Neural progenitor cell (in vitro differentiated cells): Measurements from ENCODE around the gene NEGR1.

Source experiments
- CTCF ChIP-seq: fragments of 200-600 bp; sonication (generic); IDR thresholded peaks from 2 replicates; pipeline ENCODE4 v1.5.1; 2017; ENCODE audit warnings: antibody characterized with exemption, mild to moderate bottlenecking
- EZH2phosphoT487 ChIP-seq: fragments of 200-600 bp; sonication (generic); IDR thresholded peaks from 2 replicates; pipeline ENCODE4 v1.6.1; 2017; ENCODE audit warnings: antibody characterized with exemption

GRCh38 chr1:72224506-72224905 lies 57.8 kb downstream of the NEGR1 start:
- TF ChIP-seq CTCF = no peak
- no peak for TF ChIP-seq EZH2phosphoT487
